HCT116 (cell line): ENCODE measurements around the gene EDEM3. TPM values are rescaled to one million over a fixed set of nuclear protein-coding genes. Genes with fewer than 3 reads are reported as not detected.

Source experiments
- ATAC-seq: fragments of 200-7000 bp; cut with Tn5 transposase; 2 replicates; pipeline ENCODE4 v1.9.1; 2020; ENCODE audit warnings: mild to moderate bottlenecking, moderate library complexity
- BruUV-seq: library from RNA; stranded (reverse); fragments of 400-500 nt; replicated peaks from 2 replicates; lab custom pipeline; 2021; lab: Mats Ljungman, UMichigan
- CTCF ChIA-PET: fragments of 300-600 bp; sonication (Branson Sonifier 250); formaldehyde crosslinking; loops from one replicate; lab custom pipeline; 2021; ENCODE audit warnings: antibody characterized with exemption; lab: Charles Lee
- POLR2A ChIA-PET: fragments of 300-600, 350-600 bp; sonication (Branson Sonifier 250); formaldehyde crosslinking; loops from one replicate; lab custom pipeline; 2021; ENCODE audit warnings: antibody characterized with exemption; lab: Charles Lee
- RAD21 ChIA-PET, 2 experiments: fragments of 300-600 bp; sonication (Branson Sonifier 250); formaldehyde crosslinking; loops; one replicate each; lab custom pipeline; 2023; ENCODE audit warnings: low total read pairs in 2 of 2; ENCODE audit not compliant: uncharacterized antibody in 2 of 2, unreplicated experiment in 2 of 2, low non-redundant PET in 1 of 2; lab: Charles Lee
- DNase-seq: peaks from one replicate; pipeline ENCODE4 v3.0.0-alpha.2; 2010; ENCODE audit warnings: low read depth, low spot score
- H2AFZ ChIP-seq: fragments of 200-600 bp; shearing (Covaris generic), sonication (generic); 2 replicates; pipeline ENCODE4 v1.6.1; 2017; ENCODE audit warnings: low read depth, mixed run types, mixed read lengths, antibody characterized with exemption, low read length; ENCODE audit not compliant: poor library complexity, severe bottlenecking
- H3K27ac ChIP-seq: 2 replicates; pipeline ENCODE4 v1.5.1; 2012; ENCODE audit warnings: low read depth, low read length
- H3K27me3 ChIP-seq: fragments of 200-600 bp; sonication (generic); 2 replicates; pipeline ENCODE4 v1.6.1; 2016; ENCODE audit warnings: mixed run types, low read length, mixed read lengths; ENCODE audit not compliant: insufficient read depth
- H3K36me3 ChIP-seq, 2 experiments: fragments of 200-500 bp in 1 of 2; fragments of 200-600 bp in 1 of 2; sonication (Bioruptor generic) in 1 of 2; sonication (generic) in 1 of 2; 2 replicates each; pipeline versions ENCODE4 v1.5.1 to v1.6.1; 2014 to 2016; ENCODE audit warnings: low read length in 2 of 2, inconsistent platforms in 1 of 2, mixed read lengths in 1 of 2, mixed run types in 1 of 2; ENCODE audit not compliant: insufficient read depth in 2 of 2, control insufficient read depth in 1 of 2
- H3K4me1 ChIP-seq, 2 experiments: fragments of 200-600 bp in 1 of 2; sonication (generic) in 1 of 2; 2 replicates each; pipeline versions ENCODE4 v1.5.1 to v1.6.1; 2012 to 2017; ENCODE audit warnings: low read length in 2 of 2, inconsistent platforms in 1 of 2, mild to moderate bottlenecking in 1 of 2, mixed read lengths in 1 of 2, mixed run types in 1 of 2, moderate library complexity in 1 of 2; ENCODE audit not compliant: insufficient read depth in 2 of 2, control insufficient read depth in 1 of 2
- H3K4me2 ChIP-seq: fragments of 200-600 bp; sonication (generic); 2 replicates; pipeline ENCODE4 v1.6.1; 2017; ENCODE audit warnings: mixed run types, low read length, mixed read lengths
- H3K4me3 ChIP-seq, 2 experiments: fragments of 200-600 bp in 1 of 2; sonication (generic) in 1 of 2; replicated peaks in 1 of 2; 2 replicates each; pipeline ENCODE4 v1.5.1; 2011 to 2016; ENCODE audit warnings: low read length in 2 of 2, control low read depth in 1 of 2, low read depth in 1 of 2, mild to moderate bottlenecking in 1 of 2, mixed read lengths in 1 of 2, mixed run types in 1 of 2
- H3K79me2 ChIP-seq: fragments of 200-600 bp; sonication (generic); 2 replicates; pipeline ENCODE4 v1.6.1; 2017; ENCODE audit warnings: mild to moderate bottlenecking, mixed run types, low read length, moderate library complexity, mixed read lengths; ENCODE audit not compliant: insufficient read depth
- H3K9ac ChIP-seq: fragments of 200-600 bp; sonication (generic); 2 replicates; pipeline ENCODE4 v1.6.1; 2016; ENCODE audit warnings: low read length, mixed read lengths
- H3K9me2 ChIP-seq: fragments of 200-600 bp; sonication (generic), shearing (Covaris generic); 2 replicates; pipeline ENCODE4 v1.6.1; 2017; ENCODE audit warnings: mixed run types, mild to moderate bottlenecking, moderate library complexity; ENCODE audit not compliant: insufficient read depth
- H3K9me3 ChIP-seq, 2 experiments: fragments of 200-500 bp in 1 of 2; fragments of 200-600 bp in 1 of 2; sonication (Bioruptor generic) in 1 of 2; sonication (generic) in 1 of 2; 2 replicates each; pipeline ENCODE4 v1.6.1; 2014 to 2017; ENCODE audit warnings: low read length in 2 of 2, mixed read lengths in 2 of 2, inconsistent platforms in 1 of 2, low read depth in 1 of 2, mild to moderate bottlenecking in 1 of 2, mixed run types in 1 of 2, moderate library complexity in 1 of 2; ENCODE audit not compliant: control insufficient read depth in 1 of 2, insufficient read depth in 1 of 2
- H4K20me1 ChIP-seq: fragments of 200-600 bp; sonication (generic), shearing (Covaris generic); 2 replicates; pipeline ENCODE4 v1.6.1; 2017; ENCODE audit warnings: mixed run types, mild to moderate bottlenecking, moderate library complexity; ENCODE audit not compliant: insufficient read depth
- CEBPB ChIP-seq: IDR thresholded peaks from 2 replicates; pipeline ENCODE4 v1.6.1; 2012; ENCODE audit warnings: low read depth
- EGR1 ChIP-seq: IDR thresholded peaks from 2 replicates; pipeline ENCODE4 v1.6.1; 2012; ENCODE audit warnings: low read depth
- ELF1 ChIP-seq: IDR thresholded peaks from 2 replicates; pipeline ENCODE4 v1.6.1; 2012; ENCODE audit warnings: low read depth, borderline replicate concordance
- EZH2 ChIP-seq: fragments of 200-600 bp; sonication (generic); IDR thresholded peaks from 2 replicates; pipeline ENCODE4 v1.6.1; 2017; ENCODE audit warnings: antibody characterized with exemption, mixed run types
- SRF ChIP-seq: IDR thresholded peaks from 2 replicates; pipeline ENCODE4 v1.6.1; 2012; ENCODE audit warnings: low read depth
- TCF7L2 ChIP-seq: IDR thresholded peaks from 2 replicates; pipeline ENCODE4 v1.7.0; 2011; ENCODE audit warnings: borderline replicate concordance, inconsistent platforms; ENCODE audit not compliant: insufficient read depth, insufficient read length; ENCODE audit errors: extremely low read depth
- YY1 ChIP-seq: IDR thresholded peaks from 2 replicates; pipeline ENCODE4 v1.6.1; 2011; ENCODE audit warnings: low read length, low read depth, moderate library complexity, mild to moderate bottlenecking; ENCODE audit not compliant: insufficient replicate concordance; ENCODE audit errors: extremely low read depth
- ZFX ChIP-seq: fragments of 450-650 bp; IDR thresholded peaks from 2 replicates; pipeline ENCODE4 v1.6.1; 2017
- ZNF274 ChIP-seq: fragments of 200-500 bp; sonication (Bioruptor generic); IDR thresholded peaks from 2 replicates; pipeline ENCODE4 v1.6.1; 2014; ENCODE audit warnings: mild to moderate bottlenecking, low read depth, low read length, inconsistent platforms
- intact Hi-C: fragments of 100-400 bp; cut with micrococcal nuclease; formaldehyde crosslinking; loops from 2 replicates; pipeline ENCODE4 v1.10.0; 2022
- total RNA-seq: library from RNA; stranded (reverse); gene quantifications from one replicate; pipeline ENCODE4 v1.2.1, GENCODE V29; 2021; ENCODE audit not compliant: unreplicated experiment
- TF ChIP-seq, protein P1 (sequence below): IDR thresholded peaks from 2 replicates; pipeline ENCODE4 v1.6.1; 2012; ENCODE audit warnings: low read depth
- TF ChIP-seq, protein P2 (sequence below), 3 experiments: fragments of 200-600 bp in 1 of 3; sonication (generic) in 1 of 3; IDR thresholded peaks in 2 of 3; conservative IDR thresholded peaks in 1 of 3; 2 replicates each; pipeline ENCODE4 v1.5.1; 2012 to 2017; ENCODE audit warnings: low read depth in 2 of 3, low read length in 2 of 3, antibody characterized with exemption in 1 of 3, borderline replicate concordance in 1 of 3, control low read depth in 1 of 3, mild to moderate bottlenecking in 1 of 3, mixed read lengths in 1 of 3, mixed run types in 1 of 3, moderate library complexity in 1 of 3; ENCODE audit not compliant: insufficient read depth in 1 of 3
- TF ChIP-seq, protein P3 (sequence below): IDR thresholded peaks from 2 replicates; pipeline ENCODE4 v1.6.1; 2012
- TF ChIP-seq, protein P4 (sequence below): IDR thresholded peaks from 2 replicates; pipeline ENCODE4 v1.6.1; 2011; ENCODE audit warnings: mild to moderate bottlenecking, low read length, moderate library complexity; ENCODE audit not compliant: insufficient replicate concordance; ENCODE audit errors: extremely low read depth

The EDEM3 gene
- total RNA-seq, 1 experiment from 2014 or later, result 14.9 TPM

DNA sequence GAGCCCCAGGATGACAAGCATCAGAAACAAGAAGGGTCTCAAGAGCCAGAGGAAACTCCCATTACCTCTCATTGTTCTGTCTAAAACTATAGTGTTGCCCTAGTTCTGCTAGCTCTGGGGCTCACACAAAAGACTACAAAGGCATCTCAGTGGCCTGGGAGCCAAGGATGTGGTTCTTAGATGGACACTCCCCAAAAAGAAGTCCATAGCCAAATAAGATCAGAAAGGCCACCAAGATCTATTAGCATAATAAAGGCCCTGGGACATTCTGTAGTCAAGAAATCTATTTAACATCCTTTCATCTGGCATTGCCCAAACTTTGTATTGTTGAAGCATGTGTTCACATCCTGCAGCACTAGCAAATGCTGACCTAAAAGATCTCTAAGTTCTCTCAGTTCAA, 99.5 kb downstream of the EDEM3 start:
- H3K27me3 ChIP-seq, result no peaks in the 10 kb centered on the region
- intact Hi-C loops, result no loop called here
- no peaks in the 10 kb centered on the region for H3K36me3 ChIP-seq
- no peaks in the 10 kb centered on the region for H3K4me1 ChIP-seq
- no peak overlapping the region for H3K27ac ChIP-seq
- ATAC-seq (no peak), DNase-seq (no peak)
- ChIA-PET POLR2A (no interaction called here), CTCF (interaction anchor here (2.5 kb wide), 1 partner anchor 9 kb away, joined by 12 read pairs; no protein-coding TSS in a partner anchor), RAD21 (no interaction called here)
- H3K4me3 ChIP-seq, result no peak overlapping the region
- H2AFZ ChIP-seq, result no peak overlapping the region
- no peaks in the 10 kb centered on the region; a peak in 1 of 4 replicates for H3K9me3 ChIP-seq
- TF ChIP-seq CEBPB (no peak), ZFX (no peak), YY1 (no peak), TCF7L2 (no peak), EGR1 (no peak), SRF (no peak), EZH2 (no peak), ZNF274 (no peak), ELF1 (no peak)
- TF ChIP-seq, protein P1, sequence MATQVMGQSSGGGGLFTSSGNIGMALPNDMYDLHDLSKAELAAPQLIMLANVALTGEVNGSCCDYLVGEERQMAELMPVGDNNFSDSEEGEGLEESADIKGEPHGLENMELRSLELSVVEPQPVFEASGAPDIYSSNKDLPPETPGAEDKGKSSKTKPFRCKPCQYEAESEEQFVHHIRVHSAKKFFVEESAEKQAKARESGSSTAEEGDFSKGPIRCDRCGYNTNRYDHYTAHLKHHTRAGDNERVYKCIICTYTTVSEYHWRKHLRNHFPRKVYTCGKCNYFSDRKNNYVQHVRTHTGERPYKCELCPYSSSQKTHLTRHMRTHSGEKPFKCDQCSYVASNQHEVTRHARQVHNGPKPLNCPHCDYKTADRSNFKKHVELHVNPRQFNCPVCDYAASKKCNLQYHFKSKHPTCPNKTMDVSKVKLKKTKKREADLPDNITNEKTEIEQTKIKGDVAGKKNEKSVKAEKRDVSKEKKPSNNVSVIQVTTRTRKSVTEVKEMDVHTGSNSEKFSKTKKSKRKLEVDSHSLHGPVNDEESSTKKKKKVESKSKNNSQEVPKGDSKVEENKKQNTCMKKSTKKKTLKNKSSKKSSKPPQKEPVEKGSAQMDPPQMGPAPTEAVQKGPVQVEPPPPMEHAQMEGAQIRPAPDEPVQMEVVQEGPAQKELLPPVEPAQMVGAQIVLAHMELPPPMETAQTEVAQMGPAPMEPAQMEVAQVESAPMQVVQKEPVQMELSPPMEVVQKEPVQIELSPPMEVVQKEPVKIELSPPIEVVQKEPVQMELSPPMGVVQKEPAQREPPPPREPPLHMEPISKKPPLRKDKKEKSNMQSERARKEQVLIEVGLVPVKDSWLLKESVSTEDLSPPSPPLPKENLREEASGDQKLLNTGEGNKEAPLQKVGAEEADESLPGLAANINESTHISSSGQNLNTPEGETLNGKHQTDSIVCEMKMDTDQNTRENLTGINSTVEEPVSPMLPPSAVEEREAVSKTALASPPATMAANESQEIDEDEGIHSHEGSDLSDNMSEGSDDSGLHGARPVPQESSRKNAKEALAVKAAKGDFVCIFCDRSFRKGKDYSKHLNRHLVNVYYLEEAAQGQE, result no peak
- TF ChIP-seq, protein P2, sequence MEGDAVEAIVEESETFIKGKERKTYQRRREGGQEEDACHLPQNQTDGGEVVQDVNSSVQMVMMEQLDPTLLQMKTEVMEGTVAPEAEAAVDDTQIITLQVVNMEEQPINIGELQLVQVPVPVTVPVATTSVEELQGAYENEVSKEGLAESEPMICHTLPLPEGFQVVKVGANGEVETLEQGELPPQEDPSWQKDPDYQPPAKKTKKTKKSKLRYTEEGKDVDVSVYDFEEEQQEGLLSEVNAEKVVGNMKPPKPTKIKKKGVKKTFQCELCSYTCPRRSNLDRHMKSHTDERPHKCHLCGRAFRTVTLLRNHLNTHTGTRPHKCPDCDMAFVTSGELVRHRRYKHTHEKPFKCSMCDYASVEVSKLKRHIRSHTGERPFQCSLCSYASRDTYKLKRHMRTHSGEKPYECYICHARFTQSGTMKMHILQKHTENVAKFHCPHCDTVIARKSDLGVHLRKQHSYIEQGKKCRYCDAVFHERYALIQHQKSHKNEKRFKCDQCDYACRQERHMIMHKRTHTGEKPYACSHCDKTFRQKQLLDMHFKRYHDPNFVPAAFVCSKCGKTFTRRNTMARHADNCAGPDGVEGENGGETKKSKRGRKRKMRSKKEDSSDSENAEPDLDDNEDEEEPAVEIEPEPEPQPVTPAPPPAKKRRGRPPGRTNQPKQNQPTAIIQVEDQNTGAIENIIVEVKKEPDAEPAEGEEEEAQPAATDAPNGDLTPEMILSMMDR (IDR thresholded peaks at IDR 0.05 in 2 of 3, conservative IDR thresholded peaks at IDR 0.05 in 1 of 3; ENCODE audit: borderline replicate concordance in 1 of 3, insufficient read depth in 1 of 3, low read depth in 2 of 3, low read length in 2 of 3), result no peak
- TF ChIP-seq, protein P3, sequence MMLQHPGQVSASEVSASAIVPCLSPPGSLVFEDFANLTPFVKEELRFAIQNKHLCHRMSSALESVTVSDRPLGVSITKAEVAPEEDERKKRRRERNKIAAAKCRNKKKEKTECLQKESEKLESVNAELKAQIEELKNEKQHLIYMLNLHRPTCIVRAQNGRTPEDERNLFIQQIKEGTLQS, result no peak
- TF ChIP-seq, protein P4, sequence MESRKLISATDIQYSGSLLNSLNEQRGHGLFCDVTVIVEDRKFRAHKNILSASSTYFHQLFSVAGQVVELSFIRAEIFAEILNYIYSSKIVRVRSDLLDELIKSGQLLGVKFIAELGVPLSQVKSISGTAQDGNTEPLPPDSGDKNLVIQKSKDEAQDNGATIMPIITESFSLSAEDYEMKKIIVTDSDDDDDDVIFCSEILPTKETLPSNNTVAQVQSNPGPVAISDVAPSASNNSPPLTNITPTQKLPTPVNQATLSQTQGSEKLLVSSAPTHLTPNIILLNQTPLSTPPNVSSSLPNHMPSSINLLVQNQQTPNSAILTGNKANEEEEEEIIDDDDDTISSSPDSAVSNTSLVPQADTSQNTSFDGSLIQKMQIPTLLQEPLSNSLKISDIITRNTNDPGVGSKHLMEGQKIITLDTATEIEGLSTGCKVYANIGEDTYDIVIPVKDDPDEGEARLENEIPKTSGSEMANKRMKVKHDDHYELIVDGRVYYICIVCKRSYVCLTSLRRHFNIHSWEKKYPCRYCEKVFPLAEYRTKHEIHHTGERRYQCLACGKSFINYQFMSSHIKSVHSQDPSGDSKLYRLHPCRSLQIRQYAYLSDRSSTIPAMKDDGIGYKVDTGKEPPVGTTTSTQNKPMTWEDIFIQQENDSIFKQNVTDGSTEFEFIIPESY, result no peak
- H3K4me2 ChIP-seq, result no peak overlapping the region
- no peak overlapping the region for H3K9ac ChIP-seq
- no peaks in the 10 kb centered on the region for H3K79me2 ChIP-seq
- no TSS peak for BruUV-seq
- H4K20me1 ChIP-seq, result no peaks in the 10 kb centered on the region
- H3K9me2 ChIP-seq, result no peaks in the 10 kb centered on the region
